Endodermal cell (in vitro differentiated cells): ENCODE data around the gene OGDH. TPM values are rescaled to one million over a fixed set of nuclear protein-coding genes. Genes with fewer than 3 reads are reported as not detected.

Experiments
- DNase-seq: peaks from one replicate; pipeline ENCODE4 v3.0.0-alpha.2; 2017
- H3K27ac ChIP-seq: 2 replicates; pipeline ENCODE4 v1.5.1; 2013; ENCODE audit warnings: mild to moderate bottlenecking, low read depth, low read length, moderate library complexity
- H3K27me3 ChIP-seq: 2 replicates; pipeline ENCODE4 v1.6.1; 2013; ENCODE audit warnings: mild to moderate bottlenecking, low read length, moderate library complexity; ENCODE audit not compliant: insufficient read depth, control insufficient read depth, poor library complexity, severe bottlenecking
- H3K36me3 ChIP-seq: 2 replicates; pipeline ENCODE4 v1.7.0; 2013; ENCODE audit warnings: mild to moderate bottlenecking, low read length, moderate library complexity; ENCODE audit not compliant: control insufficient read depth, insufficient read depth
- H3K4me1 ChIP-seq: one replicate; pipeline ENCODE4 v1.7.0; 2013; ENCODE audit warnings: low read length; ENCODE audit not compliant: control insufficient read depth, insufficient read depth
- H3K4me3 ChIP-seq: 2 replicates; pipeline ENCODE4 v1.5.1; 2013; ENCODE audit warnings: mild to moderate bottlenecking, low read length, moderate library complexity
- H3K9ac ChIP-seq: 2 replicates; pipeline ENCODE4 v1.6.1; 2013; ENCODE audit warnings: mild to moderate bottlenecking, low read length, moderate library complexity; ENCODE audit not compliant: poor library complexity, severe bottlenecking; ENCODE audit errors: extremely low read depth
- H3K9me3 ChIP-seq: 2 replicates; pipeline ENCODE4 v1.6.1; 2013; ENCODE audit warnings: mild to moderate bottlenecking, low read length, moderate library complexity; ENCODE audit not compliant: control insufficient read depth
- H3K27ac Mint-ChIP-seq: 2 replicates; pipeline ENCODE4 v1.8.0; 2020; ENCODE audit warnings: mixed read lengths
- H3K27me3 Mint-ChIP-seq: 2 replicates; pipeline ENCODE4 v1.8.0; 2021; ENCODE audit warnings: mild to moderate bottlenecking, mixed read lengths; ENCODE audit not compliant: insufficient read depth
- H3K36me3 Mint-ChIP-seq: 2 replicates; pipeline ENCODE4 v1.8.0; 2020; ENCODE audit warnings: low read depth, mixed read lengths
- H3K4me1 Mint-ChIP-seq: 2 replicates; pipeline ENCODE4 v1.8.0; 2020; ENCODE audit warnings: mixed read lengths
- H3K4me3 Mint-ChIP-seq: 2 replicates; pipeline ENCODE4 v1.8.0; 2020; ENCODE audit warnings: mild to moderate bottlenecking, moderate library complexity, mixed read lengths
- H3K9me3 Mint-ChIP-seq: 2 replicates; pipeline ENCODE4 v1.8.0; 2020; ENCODE audit warnings: mild to moderate bottlenecking, mixed read lengths
- CTCF ChIP-seq: fragments of 200-600 bp; sonication (generic); conservative IDR thresholded peaks from 2 replicates; pipeline ENCODE4 v1.5.0; 2021; ENCODE audit warnings: antibody characterized with exemption, mild to moderate bottlenecking
- WGBS, 2 experiments: methylation state at CpG; one replicate each; pipeline versions ENCODE4 v1.1.5 to v1.1.7; 2013; ENCODE audit warnings: missing lambda C conversion rate in 2 of 2, mixed read lengths in 1 of 2; ENCODE audit not compliant: insufficient coverage in 1 of 2, insufficient read length in 1 of 2; 5-methylcytosine and 5-hydroxymethylcytosine counted together
- total RNA-seq, 2 donors: library from RNA; stranded (reverse); fragmentation: NEBNext Ultra II Directional in 1 of 2; extraction: Animal tissue kit (Norgen Biotek cat#: 25700) in 1 of 2; gene quantifications; 2 replicates in 1 of 2; 3 replicates in 1 of 2; pipeline ENCODE4 v1.2.1, GENCODE V29; 2021

OGDH gene
- total RNA-seq, 2 donors from 2014 or later, result 82.5 to 96.0 TPM

- H3K36me3 ChIP-seq, result no peaks in the 10 kb centered on the region
- Mint-ChIP-seq H3K4me3 (no peak overlapping the region), H3K9me3 (no peaks in the 10 kb centered on the region), H3K36me3 (peaks cover 4% of the 10 kb centered on the region), H3K27me3 (no peaks in the 10 kb centered on the region), H3K27ac (peak overlapping the region; percentile 67), H3K4me1 (peaks cover 14% of the 10 kb centered on the region)
- H3K9me3 ChIP-seq, result no peaks in the 10 kb centered on the region
- TF ChIP-seq CTCF, result no peak
- no peaks in the 10 kb centered on the region for H3K4me1 ChIP-seq
- H3K27ac ChIP-seq, result peak overlapping the region; percentile 81
- no peaks in the 10 kb centered on the region for H3K27me3 ChIP-seq
- DNase-seq, result peak; percentile 66
- H3K9ac ChIP-seq, result no peak overlapping the region
- WGBS, 2 experiments, result 90 to 98% methylated on average over 4 to 5 of the region's 5 CpGs
- H3K4me3 ChIP-seq, result no peak overlapping the region
Measured at GRCh38 chr7:44638611-44639557, 32.5 kb downstream of the OGDH start.

- H3K9ac ChIP-seq, result no peak overlapping the region
- Mint-ChIP-seq H3K9me3 (no peaks in the 10 kb centered on the region), H3K27ac (peak overlapping the region; percentile 37), H3K27me3 (no peaks in the 10 kb centered on the region), H3K4me3 (no peak overlapping the region), H3K36me3 (peaks cover 4% of the 10 kb centered on the region), H3K4me1 (peaks cover 14% of the 10 kb centered on the region)
- TF ChIP-seq CTCF, result no peak
- H3K27ac ChIP-seq, result peak overlapping the region; percentile 81
- WGBS, 2 experiments, result 78 to 85% methylated on average over 6 to 8 of the region's 8 CpGs
- no peak overlapping the region for H3K4me3 ChIP-seq
- DNase-seq, result peak; percentile 56
- no peaks in the 10 kb centered on the region for H3K27me3 ChIP-seq
- H3K4me1 ChIP-seq, result no peaks in the 10 kb centered on the region
- no peaks in the 10 kb centered on the region for H3K9me3 ChIP-seq
- H3K36me3 ChIP-seq, result no peaks in the 10 kb centered on the region
Measured at GRCh38 chr7:44639671-44640321, 33.4 kb downstream of the OGDH start.

DNA sequence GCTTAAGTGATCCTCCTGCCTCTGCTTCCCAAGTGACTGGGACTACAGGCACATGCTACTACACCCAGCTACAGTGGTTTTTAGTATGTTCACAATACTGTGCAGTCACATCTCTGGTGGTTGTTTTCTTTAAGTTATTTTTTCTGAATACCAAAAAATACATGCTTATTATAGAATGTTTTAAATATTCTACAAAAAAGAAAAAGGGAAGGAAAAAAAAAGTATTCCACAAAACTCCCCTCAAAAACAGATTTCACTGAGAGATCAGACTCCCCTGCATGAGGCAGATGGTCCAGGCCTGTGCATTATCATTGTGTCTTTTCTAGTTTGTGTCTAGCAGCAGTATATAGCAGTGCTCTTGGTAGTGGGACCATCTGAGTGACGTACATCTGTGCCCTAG lies 36.8 kb downstream of the OGDH start:
- Mint-ChIP-seq H3K27me3 (no peaks in the 10 kb centered on the region), H3K9me3 (no peaks in the 10 kb centered on the region), H3K4me3 (no peak overlapping the region), H3K27ac (no peak overlapping the region), H3K36me3 (peaks cover 13% of the 10 kb centered on the region), H3K4me1 (peaks cover 14% of the 10 kb centered on the region)
- Histone ChIP-seq H3K4me1 (no peaks in the 10 kb centered on the region), H3K36me3 (peaks cover 11% of the 10 kb centered on the region), H3K27ac (no peak overlapping the region), H3K9ac (no peak overlapping the region), H3K9me3 (no peaks in the 10 kb centered on the region), H3K27me3 (no peaks in the 10 kb centered on the region), H3K4me3 (no peak overlapping the region)
- TF ChIP-seq CTCF, result no peak
- WGBS, 2 experiments, result 95 to 100% methylated on average over 1 of the region's 1 CpG
- DNase-seq, result no peak
